IMR-90 (cell line): ENCODE measurements around the gene TMEM45A. TPM values are rescaled to one million over a fixed set of nuclear protein-coding genes. Genes with fewer than 3 reads are reported as not detected.

Experiments
- ATAC-seq: fragments of 200-7000 bp; cut with Tn5 transposase; 2 replicates; pipeline ENCODE4 v1.9.1; 2020; ENCODE audit warnings: low read depth, mild to moderate bottlenecking, moderate library complexity
- BruUV-seq: library from RNA; stranded (reverse); fragments of 400-500 nt; replicated peaks from 2 replicates; lab custom pipeline; 2021; lab: Mats Ljungman, UMichigan
- CTCF ChIA-PET: fragments of 300-600 bp; formaldehyde crosslinking; extraction: SDS; loops from one replicate; lab custom pipeline; 2021; ENCODE audit warnings: antibody characterized with exemption; lab: Yijun Ruan, JAX
- POLR2A ChIA-PET: fragments of 300-600 bp; sonication (Branson Sonifier 250); formaldehyde crosslinking; loops from one replicate; lab custom pipeline; 2022; ENCODE audit warnings: antibody characterized with exemption; ENCODE audit not compliant: unreplicated experiment; lab: Charles Lee
- DNase-seq: peaks from one replicate; pipeline ENCODE4 v3.0.0; 2013
- H2AFZ ChIP-seq: replicated peaks from 2 replicates; pipeline ENCODE3; 2013; ENCODE audit warnings: low read length, mild to moderate bottlenecking; ENCODE audit not compliant: poor library complexity
- H2AK5ac ChIP-seq: 2 replicates; pipeline ENCODE4 v1.6.1; 2013; ENCODE audit warnings: low read depth, low read length, inconsistent platforms
- H2AK9ac ChIP-seq: replicated peaks from 2 replicates; pipeline ENCODE3; 2013; ENCODE audit warnings: mild to moderate bottlenecking, low read depth, low read length, moderate library complexity; ENCODE audit not compliant: poor library complexity
- H2BK120ac ChIP-seq: 2 replicates; pipeline ENCODE4 v1.6.1; 2013; ENCODE audit warnings: low read depth, low read length, inconsistent platforms
- H2BK15ac ChIP-seq: 3 replicates; pipeline ENCODE4 v1.6.1; 2013; ENCODE audit warnings: low read depth, low read length, inconsistent platforms
- H2BK20ac ChIP-seq: 2 replicates; pipeline ENCODE4 v1.6.1; 2013; ENCODE audit warnings: low read depth, mild to moderate bottlenecking, inconsistent platforms, low read length, moderate library complexity
- H2BK5ac ChIP-seq: 2 replicates; pipeline ENCODE4 v1.6.1; 2013; ENCODE audit warnings: mild to moderate bottlenecking, low read depth, low read length, inconsistent platforms; ENCODE audit not compliant: poor library complexity, severe bottlenecking
- H3K14ac ChIP-seq: replicated peaks from 2 replicates; pipeline ENCODE4 v1.6.1; 2013; ENCODE audit warnings: low read depth, low read length, inconsistent platforms
- H3K18ac ChIP-seq: 2 replicates; pipeline ENCODE4 v1.6.1; 2013; ENCODE audit warnings: low read depth, low read length, control low read depth
- H3K23ac ChIP-seq: 2 replicates; pipeline ENCODE4 v1.6.1; 2013; ENCODE audit warnings: low read depth, low read length, inconsistent platforms
- H3K27ac ChIP-seq: 2 replicates; pipeline ENCODE4 v1.5.1; 2013; ENCODE audit warnings: mild to moderate bottlenecking, control low read depth, low read length; ENCODE audit not compliant: insufficient read depth
- H3K27me3 ChIP-seq: 2 replicates; pipeline ENCODE4 v1.6.1; 2013; ENCODE audit warnings: low read length; ENCODE audit not compliant: control insufficient read depth, insufficient read depth
- H3K36me3 ChIP-seq: 2 replicates; pipeline ENCODE4 v1.6.1; 2013; ENCODE audit warnings: low read length, mixed read lengths; ENCODE audit not compliant: control insufficient read depth, insufficient read depth
- H3K4ac ChIP-seq: 2 replicates; pipeline ENCODE4 v1.6.1; 2013; ENCODE audit warnings: low read depth, low read length, inconsistent platforms
- H3K4me1 ChIP-seq: 2 replicates; pipeline ENCODE4 v1.6.1; 2013; ENCODE audit warnings: low read length, mixed read lengths; ENCODE audit not compliant: control insufficient read depth, insufficient read depth
- H3K4me2 ChIP-seq: 2 replicates; pipeline ENCODE4 v1.6.1; 2013; ENCODE audit warnings: low read depth, mild to moderate bottlenecking, control low read depth, low read length, moderate library complexity
- H3K4me3 ChIP-seq: 2 replicates; pipeline ENCODE4 v1.5.1; 2013; ENCODE audit warnings: low read depth, mild to moderate bottlenecking, control low read depth, low read length, moderate library complexity; ENCODE audit not compliant: insufficient read depth
- H3K56ac ChIP-seq: 2 replicates; pipeline ENCODE4 v1.6.1; 2013; ENCODE audit warnings: low read length, inconsistent platforms; ENCODE audit not compliant: insufficient read depth; ENCODE audit errors: extremely low read depth
- H3K79me1 ChIP-seq, 2 experiments: 2 replicates each; pipeline ENCODE4 v1.6.1; 2013; ENCODE audit warnings: low read length in 2 of 2, inconsistent platforms in 1 of 2, low read depth in 1 of 2
- H3K9ac ChIP-seq: 2 replicates; pipeline ENCODE4 v1.6.1; 2013; ENCODE audit warnings: low read depth, low read length, control low read depth
- H3K9me1 ChIP-seq: 2 replicates; pipeline ENCODE4 v1.6.1; 2013; ENCODE audit warnings: low read length, inconsistent platforms; ENCODE audit not compliant: insufficient read depth
- H3K9me3 ChIP-seq: 2 replicates; pipeline ENCODE4 v1.6.1; 2013; ENCODE audit warnings: low read length; ENCODE audit not compliant: control insufficient read depth, insufficient read depth
- H4K20me1 ChIP-seq: 2 replicates; pipeline ENCODE4 v1.6.1; 2013; ENCODE audit warnings: low read length, inconsistent platforms; ENCODE audit not compliant: insufficient read depth
- H4K5ac ChIP-seq: 2 replicates; pipeline ENCODE4 v1.6.1; 2013; ENCODE audit warnings: mild to moderate bottlenecking, low read depth, low read length, control low read depth
- H4K8ac ChIP-seq, 2 experiments: 2 replicates each; pipeline ENCODE4 v1.6.1; 2013; ENCODE audit warnings: low read depth in 2 of 2, low read length in 2 of 2, control low read depth in 1 of 2, inconsistent platforms in 1 of 2
- H4K91ac ChIP-seq: 2 replicates; pipeline ENCODE4 v1.6.1; 2013; ENCODE audit warnings: low read depth, low read length, inconsistent platforms; ENCODE audit not compliant: insufficient read depth
- BHLHE40 ChIP-seq: fragments of 150-350 bp; IDR thresholded peaks from 2 replicates; pipeline ENCODE4 v1.6.1; 2016; ENCODE audit warnings: mild to moderate bottlenecking, low read depth, low read length
- CEBPB ChIP-seq: IDR thresholded peaks from 2 replicates; pipeline ENCODE4 v1.6.1; 2012; ENCODE audit warnings: low read depth, low read length, improper control_type of control experiment
- CHD1 ChIP-seq: IDR thresholded peaks from 2 replicates; pipeline ENCODE4 v1.6.1; 2012; ENCODE audit warnings: low read depth, low read length, improper control_type of control experiment
- CTCF ChIP-seq: conservative IDR thresholded peaks from 2 replicates; pipeline ENCODE4 v1.5.1; 2012; ENCODE audit warnings: mild to moderate bottlenecking, low read depth, low read length, improper control_type of control experiment
- ELK1 ChIP-seq: fragments of 150-350 bp; IDR thresholded peaks from 2 replicates; pipeline ENCODE4 v1.6.1; 2016; ENCODE audit warnings: low read depth, mild to moderate bottlenecking, low read length, moderate library complexity, borderline replicate concordance
- MAZ ChIP-seq: IDR thresholded peaks from 2 replicates; pipeline ENCODE4 v1.6.1; 2012; ENCODE audit warnings: low read depth, mild to moderate bottlenecking, low read length, improper control_type of control experiment, moderate library complexity, borderline replicate concordance
- MXI1 ChIP-seq: IDR thresholded peaks from 2 replicates; pipeline ENCODE4 v1.6.1; 2012; ENCODE audit warnings: low read depth, mild to moderate bottlenecking, low read length, moderate library complexity, borderline replicate concordance
- POLR2A ChIP-seq: IDR thresholded peaks from 2 replicates; pipeline ENCODE4 v1.6.1; 2012; ENCODE audit warnings: mild to moderate bottlenecking, low read depth, low read length
- RAD21 ChIP-seq: IDR thresholded peaks from 2 replicates; pipeline ENCODE4 v1.6.1; 2012; ENCODE audit warnings: low read length, improper control_type of control experiment
- RCOR1 ChIP-seq: IDR thresholded peaks from 2 replicates; pipeline ENCODE4 v1.6.1; 2012; ENCODE audit warnings: mild to moderate bottlenecking, low read length, improper control_type of control experiment; ENCODE audit not compliant: insufficient replicate concordance
- RFX5 ChIP-seq: IDR thresholded peaks from 2 replicates; pipeline ENCODE4 v1.8.0; 2012; ENCODE audit warnings: low read depth, mild to moderate bottlenecking, low read length, moderate library complexity
- USF2 ChIP-seq: fragments of 150-350 bp; IDR thresholded peaks from 2 replicates; pipeline ENCODE4 v1.6.1; 2017; ENCODE audit warnings: mild to moderate bottlenecking, antibody characterized with exemption, low read length, low read depth
- WGBS, 2 experiments: methylation state at CpG; one replicate each; pipeline versions ENCODE4 v1.1.5 to v1.1.7; 2013; ENCODE audit warnings: missing lambda C conversion rate in 2 of 2; ENCODE audit not compliant: insufficient read length in 1 of 2; ENCODE audit errors: extremely low coverage in 2 of 2; 5-methylcytosine and 5-hydroxymethylcytosine counted together
- dilution Hi-C: fragments of 300-500 bp; cut with HindIII; formaldehyde crosslinking; loops from one replicate; pipeline ENCODE4 v1.14.3; 2018; ENCODE audit warnings: low sequenced_read_pairs; ENCODE audit not compliant: unreplicated experiment
- in situ Hi-C: fragments of 300-500 bp; cut with MboI; formaldehyde crosslinking; loops from 3 replicates; pipeline ENCODE4 v1.14.3; 2019; ENCODE audit warnings: low sequenced_read_pairs, inconsistent platforms, mixed read lengths
- intact Hi-C: fragments of 100-400 bp; cut with micrococcal nuclease; formaldehyde crosslinking; loops from 2 replicates; pipeline ENCODE4 v1.10.0; 2022
- polyA plus RNA-seq, 3 experiments: library from polyadenylated mRNA; depleted of rRNA; stranded (reverse); fragments of >200 nt; gene quantifications; 2 replicates each; pipeline ENCODE4 v1.2.3, GENCODE V29; 2012; ENCODE audit warnings: low replicate concordance in 1 of 3
- total RNA-seq: library from RNA; depleted of rRNA; stranded (reverse); fragments of >200 nt; gene quantifications from 2 replicates; pipeline ENCODE4 v1.2.3, GENCODE V29; 2012

Gene TMEM45A
- total and polyA plus RNA-seq, 2 of the 4 experiments (the other 2 are of a cell fraction), result 13.6 to 21.7 TPM

- TF ChIP-seq RFX5, result no peak
Measured at GRCh38 chr3:100465892-100466777, 26.3 kb upstream of the TMEM45A start (continued).

GRCh38 chr3:100467133-100467532, 25.3 kb upstream of the TMEM45A start:
- no peak for ATAC-seq
- no peak for TF ChIP-seq CTCF
- TF ChIP-seq MXI1, result no peak
- TF ChIP-seq CEBPB, result no peak
- TF ChIP-seq CHD1, result no peak
- no peak for TF ChIP-seq POLR2A
- TF ChIP-seq BHLHE40, result no peak
- no peak for TF ChIP-seq RAD21
- no peak for TF ChIP-seq RCOR1
- no peak for TF ChIP-seq USF2
- no peak for TF ChIP-seq ELK1
- TF ChIP-seq MAZ, result no peak

More at GRCh38 chr3:100467133-100467532, 25.3 kb upstream of the TMEM45A start:
- CTCF ChIA-PET, result no interaction called here
- intact Hi-C loops, result loop anchor here (10.0 kb wide), 1 partner anchor 268 kb away; no protein-coding TSS in a partner anchor
- Histone ChIP-seq H2AFZ (no peak overlapping the region), H3K23ac (no peak overlapping the region), H4K20me1 (no peaks in the 10 kb centered on the region), H4K91ac (no peak overlapping the region), H3K79me1 (no peaks in the 10 kb centered on the region), H3K27ac (no peak overlapping the region), H3K4me3 (no peak overlapping the region), H3K4me2 (no peak overlapping the region), H2BK20ac (no peak overlapping the region), H2BK15ac (no peak overlapping the region), H4K8ac (no peak overlapping the region), H2AK5ac (no peak overlapping the region), H3K9me1 (no peaks in the 10 kb centered on the region), H3K14ac (no peak overlapping the region), H3K27me3 (no peaks in the 10 kb centered on the region), H2AK9ac (no peak overlapping the region), H3K36me3 (no peaks in the 10 kb centered on the region), H3K4ac (no peak overlapping the region), H3K9me3 (peaks cover 10% of the 10 kb centered on the region), H3K56ac (no peak overlapping the region), H2BK5ac (no peak overlapping the region), H4K5ac (no peak overlapping the region), H3K4me1 (no peaks in the 10 kb centered on the region; the same call in 1 of the 2 replicates), H3K18ac (no peak overlapping the region), H3K9ac (no peak overlapping the region), H2BK120ac (no peak overlapping the region)
- BruUV-seq, result no TSS peak
- in situ Hi-C loops, result no loop called here
- POLR2A ChIA-PET, result interaction anchor here (0.6 kb wide), 1 partner anchor 826 kb away, joined by 6 read pairs; no protein-coding TSS in a partner anchor
- DNase-seq, result no peak
- dilution Hi-C loops, result no loop called here
- WGBS, 2 experiments, result no CpG with 5 or more reads among the region's 1 CpG
